ENCODE measurements around the gene FBXO34.

The FBXO34 gene

GRCh38 chr14:55387121-55387520, 115.9 kb downstream of the FBXO34 start:
- DNase-seq, result no peak

GRCh38 chr14:55388160-55388559, 116.9 kb downstream of the FBXO34 start:
- no peak for DNase-seq

GRCh38 chr14:55389330-55389729, 118.1 kb downstream of the FBXO34 start:
- no peak for DNase-seq

- DNase-seq, result peak in 1 of 2 experiments; percentile 28
Measured at GRCh38 chr14:55398679-55399078, 127.5 kb downstream of the FBXO34 start.

- no peak for DNase-seq
Measured at GRCh38 chr14:55399183-55399582, 128.0 kb downstream of the FBXO34 start.

- DNase-seq, result no peak
Measured at GRCh38 chr14:55399852-55400251, 128.6 kb downstream of the FBXO34 start.

- no peak for DNase-seq
Measured at GRCh38 chr14:55401751-55402150, 130.5 kb downstream of the FBXO34 start.
